Epidermal melanocyte (primary cell): ENCODE data around the gene MDN1.
"Not testable (repeated sequence)": the region's sequence is repeated elsewhere in the genome, so short reads cannot be mapped to it uniquely, and the experiment has no call there.

Experiments used
- DNase-seq: peaks from one replicate; pipeline ENCODE4 v3.0.0; 2011; ENCODE audit warnings: low spot score; ENCODE audit not compliant: insufficient read length

The MDN1 gene, protein sequence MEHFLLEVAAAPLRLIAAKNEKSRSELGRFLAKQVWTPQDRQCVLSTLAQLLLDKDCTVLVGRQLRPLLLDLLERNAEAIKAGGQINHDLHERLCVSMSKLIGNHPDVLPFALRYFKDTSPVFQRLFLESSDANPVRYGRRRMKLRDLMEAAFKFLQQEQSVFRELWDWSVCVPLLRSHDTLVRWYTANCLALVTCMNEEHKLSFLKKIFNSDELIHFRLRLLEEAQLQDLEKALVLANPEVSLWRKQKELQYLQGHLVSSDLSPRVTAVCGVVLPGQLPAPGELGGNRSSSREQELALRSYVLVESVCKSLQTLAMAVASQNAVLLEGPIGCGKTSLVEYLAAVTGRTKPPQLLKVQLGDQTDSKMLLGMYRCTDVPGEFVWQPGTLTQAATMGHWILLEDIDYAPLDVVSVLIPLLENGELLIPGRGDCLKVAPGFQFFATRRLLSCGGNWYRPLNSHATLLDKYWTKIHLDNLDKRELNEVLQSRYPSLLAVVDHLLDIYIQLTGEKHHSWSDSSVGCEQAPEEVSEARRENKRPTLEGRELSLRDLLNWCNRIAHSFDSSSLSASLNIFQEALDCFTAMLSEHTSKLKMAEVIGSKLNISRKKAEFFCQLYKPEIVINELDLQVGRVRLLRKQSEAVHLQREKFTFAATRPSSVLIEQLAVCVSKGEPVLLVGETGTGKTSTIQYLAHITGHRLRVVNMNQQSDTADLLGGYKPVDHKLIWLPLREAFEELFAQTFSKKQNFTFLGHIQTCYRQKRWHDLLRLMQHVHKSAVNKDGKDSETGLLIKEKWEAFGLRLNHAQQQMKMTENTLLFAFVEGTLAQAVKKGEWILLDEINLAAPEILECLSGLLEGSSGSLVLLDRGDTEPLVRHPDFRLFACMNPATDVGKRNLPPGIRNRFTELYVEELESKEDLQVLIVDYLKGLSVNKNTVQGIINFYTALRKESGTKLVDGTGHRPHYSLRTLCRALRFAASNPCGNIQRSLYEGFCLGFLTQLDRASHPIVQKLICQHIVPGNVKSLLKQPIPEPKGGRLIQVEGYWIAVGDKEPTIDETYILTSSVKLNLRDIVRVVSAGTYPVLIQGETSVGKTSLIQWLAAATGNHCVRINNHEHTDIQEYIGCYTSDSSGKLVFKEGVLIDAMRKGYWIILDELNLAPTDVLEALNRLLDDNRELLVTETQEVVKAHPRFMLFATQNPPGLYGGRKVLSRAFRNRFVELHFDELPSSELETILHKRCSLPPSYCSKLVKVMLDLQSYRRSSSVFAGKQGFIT (N-terminal part only)

DNA sequence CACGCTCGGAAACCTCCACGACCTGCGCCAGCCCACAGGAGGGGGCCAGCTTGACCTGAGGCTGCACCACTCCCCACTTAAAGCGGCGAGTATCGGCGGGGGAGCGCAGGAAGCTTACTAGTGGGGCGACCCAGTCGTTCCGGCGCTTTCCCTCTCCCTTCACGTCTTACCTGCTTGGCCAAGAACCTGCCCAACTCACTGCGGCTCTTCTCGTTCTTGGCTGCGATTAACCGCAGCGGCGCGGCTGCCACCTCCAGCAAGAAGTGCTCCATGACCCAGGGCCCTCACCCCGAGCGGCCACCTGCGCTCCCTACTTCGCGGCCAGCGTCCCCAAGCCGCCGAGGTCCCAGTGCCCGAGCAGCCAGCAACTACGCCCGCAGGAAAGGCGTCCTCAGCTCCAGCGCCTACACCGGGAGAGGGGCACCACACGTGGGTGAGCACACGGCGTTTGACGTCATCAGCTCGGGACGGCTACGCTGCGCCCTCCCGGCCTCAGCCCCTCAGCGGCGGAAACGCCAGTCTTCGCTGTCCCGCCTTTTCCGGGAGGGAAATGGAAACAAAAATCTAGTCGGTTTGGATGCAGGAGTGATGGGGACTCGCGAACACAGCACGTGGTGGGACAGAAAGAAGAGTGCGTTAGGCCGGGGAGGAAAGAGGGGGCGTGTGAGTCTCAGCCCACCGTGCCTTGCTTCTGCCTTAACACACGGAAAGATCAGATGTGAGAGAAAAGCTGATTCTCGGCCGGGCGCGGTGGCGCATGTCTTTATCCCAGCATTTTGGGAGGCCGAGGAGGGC lies at the start of gene MDN1:
Gene MDN1 (minus strand): TSS at position 459 of the 795 bp plus-strand sequence. CDS start 187 bp downstream, at position 272.
- peak; percentile 82 for DNase-seq

DNA sequence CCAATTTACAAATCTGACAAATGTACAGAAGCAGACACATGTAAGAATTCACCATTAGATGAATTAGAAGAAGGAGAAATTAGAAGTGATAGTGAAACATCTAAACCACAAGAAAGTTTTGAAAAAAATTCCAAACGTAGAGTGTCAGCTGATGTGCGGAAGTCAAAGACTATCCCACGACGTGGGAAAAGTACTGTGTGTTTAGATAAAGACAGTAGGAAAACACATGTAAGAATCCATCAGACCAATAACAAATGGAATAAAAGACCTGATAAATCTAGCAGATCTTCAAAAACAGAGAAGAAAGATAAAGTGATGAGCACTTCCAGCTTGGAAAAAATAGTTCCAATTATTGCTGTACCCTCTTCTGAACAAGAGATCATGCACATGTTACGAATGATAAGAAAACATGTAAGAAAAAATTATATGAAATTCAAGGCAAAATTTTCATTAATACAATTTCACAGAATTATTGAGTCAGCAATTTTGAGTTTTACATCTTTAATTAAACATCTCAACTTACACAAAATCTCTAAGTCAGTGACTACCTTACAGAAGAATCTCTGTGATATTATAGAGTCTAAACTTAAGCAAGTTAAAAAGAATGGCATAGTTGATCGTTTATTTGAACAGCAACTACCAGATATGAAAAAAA lies 46.6 kb upstream of the MDN1 start:
- DNase-seq = no peak

DNA sequence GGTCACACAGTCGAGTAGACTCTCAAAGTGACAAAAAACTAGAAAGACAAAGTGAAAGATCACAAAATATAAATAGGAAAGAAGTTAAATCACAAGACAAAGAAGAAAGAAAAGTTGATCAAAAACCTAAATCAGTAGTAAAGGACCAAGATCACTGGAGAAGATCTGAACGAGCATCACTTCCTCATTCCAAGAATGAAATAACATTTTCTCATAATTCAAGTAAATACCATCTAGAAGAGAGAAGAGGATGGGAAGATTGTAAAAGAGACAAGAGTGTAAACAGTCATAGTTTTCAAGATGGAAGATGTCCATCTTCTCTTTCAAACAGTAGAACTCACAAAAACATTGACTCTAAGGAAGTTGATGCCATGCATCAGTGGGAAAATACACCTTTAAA lies 43.1 kb upstream of the MDN1 start:
- no peak for DNase-seq

DNA sequence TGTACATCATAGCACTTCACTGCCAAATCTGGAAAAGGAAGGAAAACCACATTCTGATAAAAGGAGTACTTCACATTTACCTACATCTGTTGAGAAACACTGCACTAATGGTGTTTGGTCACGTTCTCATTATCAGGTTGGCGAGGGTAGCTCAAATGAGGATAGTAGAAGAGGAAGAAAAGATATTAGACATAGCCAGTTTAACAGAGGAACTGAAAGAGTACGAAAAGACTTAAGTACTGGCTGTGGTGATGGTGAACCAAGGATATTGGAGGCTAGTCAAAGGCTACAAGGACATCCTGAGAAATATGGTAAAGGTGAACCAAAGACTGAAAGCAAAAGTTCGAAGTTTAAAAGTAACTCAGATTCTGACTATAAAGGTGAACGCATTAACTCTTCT lies 42.7 kb upstream of the MDN1 start:
- no peak for DNase-seq

DNA sequence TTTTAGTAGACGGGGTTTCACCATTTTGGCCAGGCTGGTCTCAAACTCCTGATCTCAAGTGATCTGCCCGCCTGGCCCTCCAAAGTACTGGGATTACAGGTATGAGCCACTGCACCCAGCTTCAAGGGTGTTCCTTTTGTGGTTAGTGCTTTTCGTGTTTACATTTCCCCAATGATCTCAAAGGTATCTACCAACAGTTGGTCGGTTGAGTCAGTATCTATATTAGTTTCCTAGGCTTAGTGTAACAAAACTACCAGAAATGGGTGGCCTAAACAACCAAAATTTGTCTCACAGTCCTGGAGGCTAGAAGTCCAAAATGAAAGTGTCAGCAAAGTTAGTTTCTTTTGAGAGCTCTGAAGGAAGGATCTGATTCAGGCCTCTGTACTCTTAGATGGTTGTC lies 40.1 kb upstream of the MDN1 start:
- no peak for DNase-seq

DNA sequence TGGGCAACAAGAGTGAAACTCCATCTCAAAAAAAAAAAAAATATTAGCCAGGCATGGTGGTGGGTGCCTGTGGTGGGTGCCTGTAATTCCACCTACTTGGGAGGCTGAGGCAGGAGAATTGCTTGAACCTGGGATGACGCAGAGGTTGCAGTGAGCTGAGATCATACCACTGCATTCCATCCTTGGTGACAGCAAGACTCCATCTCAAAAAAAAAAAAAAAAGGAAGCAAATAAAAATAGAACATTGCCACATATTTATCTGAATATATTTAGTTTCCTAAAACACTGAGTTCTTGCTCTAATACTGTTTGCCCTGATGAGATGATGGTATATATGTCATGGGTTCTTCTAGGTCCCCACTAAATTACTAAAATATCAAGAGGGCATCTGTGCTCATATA lies 38.4 kb upstream of the MDN1 start:
- DNase-seq = no peak

DNA sequence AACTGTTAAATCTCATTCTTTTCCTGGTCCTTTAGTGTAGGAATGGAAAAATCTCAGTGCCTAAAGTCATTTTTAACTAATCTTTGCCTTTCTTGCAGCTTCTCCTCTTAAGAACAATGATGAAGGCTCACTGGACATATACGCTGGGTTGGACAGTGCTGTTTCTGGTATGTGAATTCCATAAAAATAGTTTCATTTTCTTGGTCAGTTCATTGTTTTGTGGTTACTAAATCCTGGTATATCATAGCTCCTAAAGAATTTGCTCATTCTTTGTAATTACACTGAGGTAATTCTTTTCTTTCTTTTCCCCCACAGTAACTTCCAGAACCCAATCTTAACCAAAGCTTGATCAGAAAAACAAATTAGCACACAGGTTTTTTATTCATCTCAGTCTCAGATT lies 33.5 kb upstream of the MDN1 start:
- no peak for DNase-seq

DNA sequence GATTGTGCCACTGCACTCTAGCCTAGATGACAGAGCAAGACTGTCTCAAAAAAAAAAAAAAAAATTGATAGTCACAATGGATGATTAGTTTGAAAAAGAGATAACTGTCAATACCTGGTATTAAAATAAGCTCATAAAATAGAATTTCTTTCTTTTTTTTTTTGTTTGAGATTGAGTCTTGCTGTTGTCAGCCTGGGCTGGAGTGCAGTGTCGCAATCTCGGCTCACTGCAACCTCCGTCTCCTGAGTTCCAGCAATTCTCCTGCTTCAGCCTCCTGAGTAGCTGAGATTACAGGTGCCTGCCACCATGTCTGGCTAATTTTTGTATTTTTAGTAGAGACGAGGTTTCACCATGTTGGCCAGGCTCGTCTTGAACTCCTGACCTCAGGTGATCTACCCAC lies 27.9 kb upstream of the MDN1 start:
- not testable (repeated sequence) for DNase-seq

DNA sequence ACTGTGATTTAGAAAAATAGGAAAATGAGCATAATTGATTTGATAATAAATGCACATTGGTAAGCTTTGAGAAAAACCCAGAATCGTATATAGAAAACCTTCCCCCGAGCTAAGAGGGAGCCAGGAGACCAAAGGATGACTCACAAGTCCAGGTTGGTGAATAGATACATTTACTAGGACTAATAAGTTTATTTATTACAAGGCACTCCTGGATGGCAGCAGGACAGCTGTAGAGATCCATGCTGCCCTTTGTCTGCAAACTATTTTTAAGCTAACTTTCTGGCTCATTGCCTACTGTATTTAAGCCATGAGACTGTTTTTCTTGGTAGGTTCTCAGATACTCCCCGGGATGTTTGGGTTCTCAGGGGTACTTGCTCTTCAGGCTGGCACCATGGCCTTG lies 23.5 kb upstream of the MDN1 start:
- DNase-seq = no peak

DNA sequence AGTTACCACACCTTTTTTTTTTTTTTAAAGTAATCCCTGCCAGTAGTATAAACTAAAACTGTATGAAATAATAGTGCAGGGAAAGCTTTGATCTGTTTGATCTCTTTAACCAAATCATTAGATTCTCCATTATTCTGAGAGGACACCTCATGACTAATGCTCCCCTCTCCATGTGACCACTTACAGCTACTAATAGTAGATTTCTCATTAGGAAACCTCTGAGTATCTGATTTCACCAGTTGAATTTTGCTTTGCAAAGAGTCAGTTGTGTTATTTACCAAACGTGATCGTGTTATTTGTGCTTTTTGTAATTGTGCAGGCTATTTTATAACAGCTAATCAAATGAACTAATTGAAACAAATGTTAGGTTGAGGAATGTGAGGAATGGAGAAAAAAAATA lies 22.6 kb upstream of the MDN1 start:
- no peak for DNase-seq

DNA sequence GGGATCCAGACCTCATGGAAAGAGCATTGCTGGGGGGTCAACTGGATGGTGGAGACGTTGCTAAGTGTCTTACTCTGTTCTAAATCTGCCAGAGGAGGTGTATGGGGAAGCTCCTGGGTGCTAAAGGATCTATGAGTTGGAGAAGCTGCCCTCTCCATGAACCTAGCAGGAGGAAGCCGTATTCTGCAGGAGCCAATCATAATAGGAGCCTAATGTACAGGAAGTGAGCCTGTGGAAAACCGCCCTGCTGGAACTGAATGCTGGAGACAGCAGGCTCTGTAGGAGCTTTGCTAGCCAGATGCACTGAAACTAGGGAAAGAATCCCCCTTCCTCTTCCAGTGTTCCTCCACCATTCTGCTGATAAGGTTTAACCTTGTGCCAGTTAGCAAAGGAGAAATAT lies 20.9 kb upstream of the MDN1 start:
- no peak for DNase-seq

DNA sequence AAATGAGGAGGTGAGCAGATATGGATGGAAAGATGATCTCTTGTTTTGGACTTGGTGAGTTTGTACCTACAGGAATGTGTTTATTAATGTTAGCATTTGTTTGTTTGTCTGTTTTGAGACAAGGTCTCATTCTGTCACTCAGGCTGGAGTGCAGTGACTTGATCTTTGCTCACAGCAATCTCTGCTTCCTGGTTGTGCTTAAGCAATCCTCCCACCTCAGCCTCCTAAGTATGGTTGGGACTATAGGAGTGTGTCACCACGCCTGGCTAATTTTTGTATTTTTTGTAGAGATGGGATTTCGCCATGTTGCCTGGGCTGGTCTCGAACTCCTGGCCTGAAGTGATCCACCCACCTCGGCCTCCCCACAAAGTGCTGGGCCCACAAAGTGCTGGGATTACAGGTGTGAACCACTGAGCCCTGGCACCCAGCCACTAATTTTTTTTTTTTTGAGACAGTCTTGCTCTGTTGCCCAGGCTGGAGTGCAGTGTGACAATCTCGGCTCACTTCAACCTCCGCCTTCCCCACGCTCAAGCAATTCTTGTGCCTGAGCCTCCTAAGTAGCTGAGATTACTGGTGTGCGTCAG lies 17.1 kb upstream of the MDN1 start:
- no peak for DNase-seq

DNA sequence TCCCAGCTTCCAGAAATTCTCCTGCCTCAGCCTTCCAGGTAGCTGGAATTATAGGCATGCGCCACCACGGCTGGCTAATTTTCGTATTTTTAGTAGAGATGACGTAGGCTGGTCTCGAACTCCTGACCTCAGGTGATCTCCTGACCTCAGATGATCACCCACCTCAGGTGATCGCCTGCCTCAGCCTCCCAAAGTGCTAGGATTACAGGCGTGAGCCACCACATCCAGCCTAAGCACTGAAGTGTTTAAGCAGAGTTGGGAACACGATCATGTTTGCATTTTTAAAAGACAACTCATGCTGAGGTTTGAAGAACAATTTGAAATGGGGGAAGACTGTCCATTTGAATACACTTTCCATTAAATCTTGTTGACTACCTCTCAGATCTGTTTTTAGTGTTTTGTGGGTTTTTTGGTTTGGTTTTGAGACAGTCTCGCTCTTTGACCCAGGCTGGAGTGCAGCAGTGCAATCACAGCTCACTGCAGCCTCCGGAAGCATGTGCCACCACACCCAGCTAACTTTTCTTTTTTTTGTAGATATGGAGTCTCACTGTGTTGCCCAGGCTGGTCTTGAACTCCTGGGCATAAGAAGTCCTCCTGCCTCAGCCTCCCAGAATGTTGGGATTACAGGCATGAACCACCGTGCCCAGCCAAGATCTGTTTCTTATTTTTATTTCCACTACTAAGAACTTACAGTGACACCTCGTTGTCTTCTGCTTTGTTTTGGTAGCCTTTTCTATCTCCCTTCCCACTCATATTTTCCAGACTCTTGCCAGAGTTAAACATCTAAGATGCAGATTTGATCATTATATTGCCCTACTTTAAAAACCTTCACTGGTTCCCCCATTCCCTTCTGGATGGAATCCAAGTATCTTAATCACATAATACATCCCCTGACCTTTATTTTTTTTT lies 15.5 kb upstream of the MDN1 start:
- DNase-seq = no peak

DNA sequence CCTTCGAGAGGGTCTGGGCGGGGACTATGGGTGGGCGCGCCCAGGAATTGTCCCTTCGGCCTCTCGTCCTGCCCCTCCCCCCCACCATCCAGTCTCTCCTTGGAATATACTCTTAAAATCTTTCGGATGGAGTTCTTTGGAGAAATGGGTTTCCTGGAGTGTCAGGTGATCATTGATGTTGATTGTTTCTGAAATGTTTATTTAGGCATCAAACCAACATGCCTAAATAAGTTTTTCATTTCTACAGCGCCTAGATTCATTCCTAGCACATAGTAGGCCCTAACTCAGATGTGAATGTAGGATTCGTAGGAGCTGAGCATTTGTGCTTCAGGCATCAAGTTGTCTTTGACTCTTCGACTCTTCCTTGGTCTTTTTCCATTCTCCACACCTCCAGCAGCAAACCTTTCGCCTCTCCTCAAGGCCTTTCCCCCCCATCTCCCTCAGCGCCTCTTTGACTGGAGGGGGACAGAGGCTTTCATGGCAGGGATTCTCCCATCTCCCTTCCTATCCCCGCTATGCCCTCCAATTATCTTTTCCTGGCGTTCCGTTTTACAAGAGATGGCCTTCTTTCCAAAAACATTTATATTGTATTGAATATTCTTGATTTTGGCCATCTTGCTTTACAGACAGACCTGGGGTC lies 10.7 kb upstream of the MDN1 start:
- no peak for DNase-seq

DNA sequence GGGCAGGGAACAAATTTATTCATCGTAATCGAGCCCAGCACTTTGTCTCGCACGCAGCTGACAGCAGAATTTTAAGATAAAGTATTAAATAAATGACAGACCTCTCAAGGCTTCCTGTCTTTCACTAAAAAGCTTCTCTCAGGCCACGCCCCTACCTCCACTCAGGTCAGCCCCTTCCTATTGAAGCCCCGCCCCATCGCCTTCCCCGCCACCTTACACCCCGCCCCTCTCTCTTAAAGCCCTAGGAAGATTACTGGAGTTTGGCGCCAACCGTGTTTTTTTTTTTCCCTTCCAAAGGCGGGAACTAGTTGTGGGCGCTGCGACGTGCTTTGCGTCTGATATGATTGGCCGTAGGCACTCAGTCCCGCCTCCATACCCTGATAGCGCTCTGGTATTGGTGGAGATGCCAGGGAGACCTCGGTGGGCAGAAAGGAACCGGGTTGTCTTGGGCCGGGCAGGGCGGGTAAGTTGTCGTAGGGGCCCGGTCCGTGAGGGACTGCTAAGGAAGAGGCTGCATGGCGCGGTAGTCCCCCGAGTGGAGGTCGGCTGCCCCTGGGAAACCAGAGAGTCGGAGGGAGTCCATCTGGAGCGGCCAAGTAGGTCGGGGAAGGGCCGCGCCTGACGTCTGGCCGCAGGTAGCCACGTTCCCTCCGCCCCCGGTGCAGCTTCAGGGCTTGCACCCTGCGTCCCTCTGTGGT lies 10.0 kb upstream of the MDN1 start, which contains the start of gene CASP8AP2:
Gene CASP8AP2 (plus strand): TSS at position 409 of the 698 bp plus-strand sequence.
- peak; percentile 97 for DNase-seq

DNA sequence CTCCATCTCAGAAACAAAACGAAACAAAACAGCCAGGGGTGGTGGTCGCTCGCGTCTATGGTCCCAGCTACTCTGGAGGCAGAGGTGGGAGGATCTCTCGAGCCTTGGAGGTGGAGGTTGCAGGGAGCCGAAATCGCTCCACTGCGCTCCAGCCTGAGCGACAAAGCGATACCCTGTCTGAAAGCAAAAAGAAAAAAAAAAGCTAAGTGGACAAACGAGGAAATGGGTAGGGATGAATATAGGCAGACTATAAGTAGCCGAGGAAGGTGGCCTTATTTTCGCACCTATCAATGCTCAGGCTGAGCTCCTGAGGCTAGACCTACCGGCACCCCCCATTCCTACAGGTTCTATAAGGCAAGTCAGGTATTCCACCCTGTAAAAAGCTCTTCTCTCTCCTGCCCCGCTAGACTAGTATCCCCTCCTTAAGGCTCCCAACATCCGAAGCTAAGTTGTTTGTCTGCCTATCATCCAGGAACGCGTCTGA lies 9.4 kb upstream of the MDN1 start:
- DNase-seq = no peak

DNA sequence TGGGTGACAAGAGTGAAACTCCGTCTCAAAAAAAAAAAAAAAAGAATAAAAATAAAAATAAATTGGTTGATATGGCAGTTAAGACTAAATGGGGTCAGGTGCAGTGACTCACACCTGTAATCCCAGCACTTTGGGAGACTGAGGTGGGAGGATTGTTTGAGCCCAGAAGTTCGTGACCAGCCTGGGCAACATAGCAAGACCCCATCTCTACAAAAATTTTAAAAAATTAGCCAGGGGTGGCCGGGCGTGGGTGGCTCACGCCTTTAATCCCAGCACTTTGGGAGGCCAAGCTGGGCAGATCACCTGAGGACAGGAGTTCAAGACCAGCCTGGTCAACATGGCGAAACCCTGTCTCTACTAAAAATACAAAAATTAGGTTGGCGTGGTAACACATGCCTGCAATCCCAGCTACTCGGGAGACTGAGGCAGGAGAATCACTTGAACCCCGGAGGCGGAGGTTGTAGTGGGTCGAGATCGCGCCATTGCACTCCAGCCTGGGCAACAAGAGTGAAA lies 8.9 kb upstream of the MDN1 start:
- DNase-seq = not testable (repeated sequence)
